GM18861 (cell line): ENCODE measurements around the gene HES4.
"Not testable (repeated sequence)": the region's sequence is repeated elsewhere in the genome, so short reads cannot be mapped to it uniquely, and the experiment has no call there.

ENCODE experiments used
- ATAC-seq: cut with Tn5 transposase; IDR thresholded peaks from one replicate; pipeline ENCODE4 v1.9.1; 2021; ENCODE audit not compliant: unreplicated experiment

HES4 gene

GRCh38 chr1:981491-981954, 18.4 kb downstream of the HES4 start:
- ATAC-seq = no peak

GRCh38 chr1:980602-981395, 19.1 kb downstream of the HES4 start:
- ATAC-seq = no peak

- no peak for ATAC-seq
Measured at GRCh38 chr1:980137-980571, 19.7 kb downstream of the HES4 start.

- no peak for ATAC-seq
Measured at GRCh38 chr1:979744-980072, 20.2 kb downstream of the HES4 start.

- no peak for ATAC-seq
Measured at GRCh38 chr1:978835-979743, 20.8 kb downstream of the HES4 start.

GRCh38 chr1:978069-978834, 21.6 kb downstream of the HES4 start:
- no peak for ATAC-seq

GRCh38 chr1:976791-977190, 23.1 kb downstream of the HES4 start:
- not testable (repeated sequence) for ATAC-seq

GRCh38 chr1:975896-976683, 23.8 kb downstream of the HES4 start:
- no peak for ATAC-seq

GRCh38 chr1:975365-975764, 24.5 kb downstream of the HES4 start:
- no peak for ATAC-seq

GRCh38 chr1:974687-975328, 25.1 kb downstream of the HES4 start:
- ATAC-seq = no peak

- no peak for ATAC-seq
Measured at GRCh38 chr1:974293-974640, 25.6 kb downstream of the HES4 start.

GRCh38 chr1:973459-974292, 26.2 kb downstream of the HES4 start:
- ATAC-seq = no peak

GRCh38 chr1:972726-973458, 27.0 kb downstream of the HES4 start:
- ATAC-seq = no peak

GRCh38 chr1:971751-972506, 28.0 kb downstream of the HES4 start:
- no peak for ATAC-seq

GRCh38 chr1:970973-971730, 28.7 kb downstream of the HES4 start:
- no peak for ATAC-seq

- no peak for ATAC-seq
Measured at GRCh38 chr1:970242-970972, 29.5 kb downstream of the HES4 start.
